SU-DHL-6 (cell line): ENCODE data around the gene RSBN1L.

ENCODE experiments used
- CTCF ChIP-seq: fragments of 200-600 bp; sonication (generic); IDR thresholded peaks from one replicate; pipeline ENCODE4 v1.5.1; 2017; ENCODE audit warnings: antibody characterized with exemption, mild to moderate bottlenecking, low read length, moderate library complexity; ENCODE audit not compliant: insufficient read depth, poor library complexity, severe bottlenecking
- EZH2phosphoT487 ChIP-seq: fragments of 200-600 bp; sonication (generic), shearing (Covaris generic); conservative IDR thresholded peaks from 2 replicates; pipeline ENCODE4 v1.6.1; 2018; ENCODE audit warnings: mild to moderate bottlenecking, antibody characterized with exemption, low read length, moderate library complexity, mixed read lengths

- TF ChIP-seq CTCF (no peak), EZH2phosphoT487 (no peak)
Observed at GRCh38 chr7:77649716-77650349, 46.4 kb upstream of the RSBN1L start.
